Progenitor cell of endocrine pancreas (in vitro differentiated cells): Measurements from ENCODE around the gene E2F4. TPM values are rescaled to one million over a fixed set of nuclear protein-coding genes. Genes with fewer than 3 reads are reported as not detected.
A peak's percentile ranks its signal among the peaks of the same experiment; 100 is the strongest.

ENCODE experiments used
- DNase-seq: peaks from one replicate; pipeline ENCODE4 v3.0.0; 2021; ENCODE audit warnings: low spot score; ENCODE audit not compliant: unreplicated experiment
- H3K27ac Mint-ChIP-seq: 2 replicates; pipeline ENCODE4 v1.8.0; 2021; ENCODE audit warnings: mild to moderate bottlenecking, moderate library complexity, mixed read lengths
- H3K27me3 Mint-ChIP-seq: 2 replicates; pipeline ENCODE4 v1.8.0; 2021; ENCODE audit warnings: mixed read lengths
- H3K36me3 Mint-ChIP-seq: 2 replicates; pipeline ENCODE4 v1.8.0; 2022; ENCODE audit warnings: mixed read lengths; ENCODE audit not compliant: insufficient read depth
- H3K4me1 Mint-ChIP-seq: 2 replicates; pipeline ENCODE4 v1.8.0; 2021; ENCODE audit warnings: low read depth, mixed read lengths
- H3K4me3 Mint-ChIP-seq: 2 replicates; pipeline ENCODE4 v1.8.0; 2021; ENCODE audit warnings: low read depth, mild to moderate bottlenecking, moderate library complexity, mixed read lengths
- H3K9me3 Mint-ChIP-seq: 2 replicates; pipeline ENCODE4 v1.8.0; 2021; ENCODE audit warnings: low read depth, mixed read lengths
- CTCF ChIP-seq: fragments of 200-600 bp; sonication (generic); IDR thresholded peaks from one replicate; pipeline ENCODE4 v1.5.0; 2021; ENCODE audit warnings: antibody characterized with exemption, mild to moderate bottlenecking; ENCODE audit not compliant: unreplicated experiment
- total RNA-seq: library from RNA; stranded (reverse); gene quantifications from 2 replicates; pipeline ENCODE4 v1.2.1, GENCODE V29; 2021

Gene E2F4
- total RNA-seq, 1 donor from 2014 or later, result 82.1 TPM

DNA sequence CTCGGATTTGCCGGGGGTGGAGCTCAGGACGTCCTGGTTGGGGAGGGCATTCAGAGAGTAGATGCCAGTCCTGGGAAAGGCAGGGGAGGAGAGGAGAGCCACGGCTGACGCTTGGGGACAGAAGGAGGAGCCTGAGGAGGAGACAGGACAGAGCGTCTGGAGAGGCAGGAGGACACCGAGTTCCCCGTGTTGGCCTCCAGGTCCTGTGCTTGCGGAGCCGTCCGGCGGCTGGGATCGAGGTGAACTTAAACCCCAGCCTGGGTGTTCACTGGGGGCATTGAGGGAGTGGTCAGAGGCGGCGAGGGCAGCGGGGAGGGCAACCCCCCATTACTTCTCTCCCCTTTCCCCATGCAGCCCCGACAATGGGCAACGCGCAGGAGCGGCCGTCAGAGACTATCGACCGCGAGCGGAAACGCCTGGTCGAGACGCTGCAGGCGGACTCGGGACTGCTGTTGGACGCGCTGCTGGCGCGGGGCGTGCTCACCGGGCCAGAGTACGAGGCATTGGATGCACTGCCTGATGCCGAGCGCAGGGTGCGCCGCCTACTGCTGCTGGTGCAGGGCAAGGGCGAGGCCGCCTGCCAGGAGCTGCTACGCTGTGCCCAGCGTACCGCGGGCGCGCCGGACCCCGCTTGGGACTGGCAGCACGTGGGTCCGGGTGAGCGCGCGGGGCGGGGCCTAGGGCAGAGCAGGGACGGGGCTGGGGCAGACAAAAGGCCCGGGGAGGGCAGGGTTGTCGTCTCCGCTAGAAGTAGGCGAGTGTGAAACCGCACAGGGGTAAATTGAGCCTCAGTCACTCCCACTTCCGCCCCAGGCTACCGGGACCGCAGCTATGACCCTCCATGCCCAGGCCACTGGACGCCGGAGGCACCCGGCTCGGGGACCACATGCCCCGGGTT, 17.9 kb upstream of the E2F4 start:
- peaks cover 67% of the 10 kb centered on the region for H3K27me3 Mint-ChIP-seq

DNA sequence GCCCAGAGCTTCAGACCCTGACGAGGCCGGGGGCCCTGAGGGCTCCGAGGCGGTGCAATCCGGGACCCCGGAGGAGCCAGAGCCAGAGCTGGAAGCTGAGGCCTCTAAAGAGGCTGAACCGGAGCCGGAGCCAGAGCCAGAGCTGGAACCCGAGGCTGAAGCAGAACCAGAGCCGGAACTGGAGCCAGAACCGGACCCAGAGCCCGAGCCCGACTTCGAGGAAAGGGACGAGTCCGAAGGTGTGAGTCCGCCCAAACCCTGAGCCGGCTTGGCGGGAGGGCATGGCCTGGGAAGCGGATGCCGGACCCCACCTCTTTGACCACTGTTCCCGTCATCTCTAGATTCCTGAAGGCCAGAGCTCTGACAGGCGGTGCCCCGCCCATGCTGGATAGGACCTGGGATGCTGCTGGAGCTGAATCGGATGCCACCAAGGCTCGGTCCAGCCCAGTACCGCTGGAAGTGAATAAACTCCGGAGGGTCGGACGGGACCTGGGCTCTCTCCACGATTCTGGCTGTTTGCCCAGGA, 17.2 kb upstream of the E2F4 start:
- no peak for DNase-seq
- no peak overlapping the region for H3K4me3 Mint-ChIP-seq
- H3K27ac Mint-ChIP-seq, result no peak overlapping the region
- H3K36me3 Mint-ChIP-seq, result peaks cover 4% of the 10 kb centered on the region
- H3K27me3 Mint-ChIP-seq, result peaks cover 61% of the 10 kb centered on the region
- no peak for TF ChIP-seq CTCF
- H3K4me1 Mint-ChIP-seq, result peaks cover 22% of the 10 kb centered on the region
- no peaks in the 10 kb centered on the region for H3K9me3 Mint-ChIP-seq

More for the DNA sequence above, 17.9 kb upstream of the E2F4 start:
- peak overlapping the region; percentile 67 for H3K4me3 Mint-ChIP-seq
- DNase-seq, result peak; percentile 77
- TF ChIP-seq CTCF, result peak; percentile 42
- H3K9me3 Mint-ChIP-seq, result no peaks in the 10 kb centered on the region
- H3K27ac Mint-ChIP-seq, result peak overlapping the region; percentile 49
- peaks cover 24% of the 10 kb centered on the region for H3K4me1 Mint-ChIP-seq
- H3K36me3 Mint-ChIP-seq, result peaks cover 4% of the 10 kb centered on the region

GRCh38 chr16:67176662-67177061, 15.3 kb upstream of the E2F4 start:
- H3K4me1 Mint-ChIP-seq, result peaks cover 14% of the 10 kb centered on the region
- H3K27ac Mint-ChIP-seq, result peak overlapping the region; percentile 63
- no peak overlapping the region for H3K4me3 Mint-ChIP-seq
- no peak for TF ChIP-seq CTCF
- H3K9me3 Mint-ChIP-seq, result no peaks in the 10 kb centered on the region
- H3K36me3 Mint-ChIP-seq, result peaks cover 4% of the 10 kb centered on the region
- peaks cover 47% of the 10 kb centered on the region for H3K27me3 Mint-ChIP-seq
- DNase-seq, result no peak

GRCh38 chr16:67177743-67178699, 13.9 kb upstream of the E2F4 start:
- peak; percentile 65 for DNase-seq
- peaks cover 37% of the 10 kb centered on the region for H3K27me3 Mint-ChIP-seq
- H3K4me3 Mint-ChIP-seq, result peak overlapping the region; percentile 42
- H3K9me3 Mint-ChIP-seq, result no peaks in the 10 kb centered on the region
- peak overlapping the region; percentile 51 for H3K27ac Mint-ChIP-seq
- peaks cover 13% of the 10 kb centered on the region for H3K4me1 Mint-ChIP-seq
- TF ChIP-seq CTCF, result no peak
- peaks cover 4% of the 10 kb centered on the region for H3K36me3 Mint-ChIP-seq
